ENCODE data around the gene APOL2.

- no peak for TF ChIP-seq POLR2A (IDR thresholded peaks at IDR 0.05)
- TF ChIP-seq CTCF (IDR thresholded peaks at IDR 0.05) = no peak
- TF ChIP-seq EP300 (IDR thresholded peaks at IDR 0.05) = no peak
These were observed 40.3 kb downstream of the APOL2 start for GRCh38 chr22:36199001-36199551.

Data from ovary (tissue), 3 donors.